GM19452 (cell line): ENCODE results near the gene MIER2.
"Not testable (repeated sequence)": the region's sequence is repeated elsewhere in the genome, so short reads cannot be mapped to it uniquely, and the experiment has no call there.

Experiments used
- ATAC-seq: cut with Tn5 transposase; IDR thresholded peaks from one replicate; pipeline ENCODE4 v1.9.1; 2021; ENCODE audit not compliant: unreplicated experiment

Gene MIER2

DNA sequence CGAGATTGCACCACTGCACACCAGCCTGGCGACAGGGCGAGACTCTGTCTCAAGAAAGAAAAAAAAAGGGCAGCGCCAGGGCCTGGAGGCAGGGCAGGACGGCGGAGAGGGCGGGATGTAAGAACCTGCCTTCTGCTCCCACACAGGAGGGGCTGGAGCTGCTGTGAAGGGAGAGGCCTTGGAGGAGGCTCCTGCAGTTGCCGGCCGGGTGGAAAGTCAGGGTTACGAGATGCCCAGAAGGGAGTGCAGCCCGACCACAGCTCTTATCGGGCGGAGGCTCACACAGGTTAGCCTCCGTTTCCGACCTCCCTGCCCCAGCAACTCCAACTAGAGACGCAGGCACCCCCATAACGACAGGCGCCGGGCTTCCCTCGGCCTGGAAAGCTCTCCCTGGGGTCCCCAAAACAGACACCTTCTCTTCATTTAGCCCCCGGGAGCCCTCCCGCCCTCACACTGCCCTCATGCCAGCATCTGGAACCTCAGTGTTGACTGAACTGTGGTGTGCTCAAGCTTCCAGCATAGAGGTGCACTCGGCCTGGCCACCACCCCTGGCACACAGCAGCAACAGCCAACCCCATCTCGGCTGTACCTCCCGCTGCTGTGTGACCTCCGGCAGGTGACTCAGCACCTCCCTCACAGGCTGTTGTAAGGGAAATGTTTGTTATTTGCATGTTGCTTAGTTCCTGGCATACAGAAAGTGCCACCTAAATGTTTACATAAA is 54.8 kb downstream of the MIER2 start:
- ATAC-seq, result no peak

DNA sequence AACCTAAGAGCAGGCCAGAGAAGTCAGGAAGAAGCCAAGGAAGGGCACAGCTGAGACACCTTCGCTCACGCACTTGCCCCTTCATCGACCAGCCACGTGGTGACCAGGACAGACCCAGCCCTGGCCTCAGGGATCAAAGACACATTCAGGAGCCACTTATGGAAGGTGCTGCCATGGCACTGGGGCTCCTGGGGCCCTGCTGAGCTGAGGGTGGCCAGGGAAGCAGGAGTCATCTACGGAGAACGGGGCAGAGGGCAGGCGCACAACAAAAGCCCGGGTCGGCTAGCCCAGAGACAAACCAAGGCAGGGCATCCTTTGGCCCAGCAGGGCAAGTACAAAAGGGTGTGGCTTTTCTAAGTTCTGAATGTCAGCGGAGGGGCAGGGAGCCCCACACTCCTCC is 55.7 kb downstream of the MIER2 start:
- no peak for ATAC-seq

GRCh38 chr19:287381-287871 is 57.2 kb downstream of the MIER2 start:
- ATAC-seq, result no peak

DNA sequence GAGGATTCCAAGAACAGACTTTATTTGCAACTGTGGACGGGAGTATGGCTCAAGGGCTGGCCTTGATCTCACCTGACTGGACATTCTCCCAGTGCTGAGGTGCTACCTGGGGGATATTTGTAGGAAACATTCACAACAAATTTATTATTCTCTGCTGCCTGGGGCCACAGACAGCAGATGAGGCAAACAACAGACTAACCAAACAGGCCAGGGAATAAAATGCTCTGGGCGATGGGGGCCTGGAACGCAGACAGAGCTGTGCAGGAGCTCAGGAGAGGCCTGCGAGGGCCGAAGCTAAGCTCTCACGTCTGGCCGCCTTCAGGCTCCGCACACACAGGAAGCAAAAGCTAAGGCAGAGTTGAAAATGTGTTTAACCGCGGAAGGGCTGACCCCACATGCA is 61.2 kb downstream of the MIER2 start:
- ATAC-seq, result no peak

- ATAC-seq, result no peak
Observed at GRCh38 chr19:282501-282900, 62.1 kb downstream of the MIER2 start.

GRCh38 chr19:281992-282391 is 62.6 kb downstream of the MIER2 start:
- ATAC-seq, result no peak

GRCh38 chr19:281156-281853 is 63.3 kb downstream of the MIER2 start:
- no peak for ATAC-seq

DNA sequence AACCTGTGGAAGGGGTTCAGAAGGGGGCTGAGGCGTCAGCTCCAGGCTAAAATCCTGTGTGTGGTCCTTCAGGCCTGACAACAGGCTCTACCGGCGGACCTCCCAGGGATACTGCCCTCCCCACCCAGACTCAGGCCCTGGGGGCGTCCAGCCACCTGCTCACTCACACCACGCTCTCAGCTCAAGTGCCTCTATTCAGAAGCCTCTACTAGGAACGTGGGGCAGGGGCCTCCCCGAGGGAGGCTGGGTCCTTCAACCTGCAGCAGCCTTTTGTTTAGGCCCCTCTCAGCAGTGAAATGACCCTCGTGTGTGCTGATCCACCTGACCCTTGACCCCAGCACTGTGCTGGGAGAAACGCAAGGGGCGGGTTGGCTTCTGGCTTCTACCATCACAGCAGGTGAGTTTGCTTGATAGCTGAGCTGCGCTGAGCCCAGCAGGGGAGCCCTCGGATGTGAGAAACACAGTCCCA is 64.0 kb downstream of the MIER2 start:
- ATAC-seq, result no peak

- no peak for ATAC-seq
Observed at GRCh38 chr19:279656-280055, 64.9 kb downstream of the MIER2 start.

GRCh38 chr19:279231-279630 is 65.4 kb downstream of the MIER2 start:
- ATAC-seq, result no peak

DNA sequence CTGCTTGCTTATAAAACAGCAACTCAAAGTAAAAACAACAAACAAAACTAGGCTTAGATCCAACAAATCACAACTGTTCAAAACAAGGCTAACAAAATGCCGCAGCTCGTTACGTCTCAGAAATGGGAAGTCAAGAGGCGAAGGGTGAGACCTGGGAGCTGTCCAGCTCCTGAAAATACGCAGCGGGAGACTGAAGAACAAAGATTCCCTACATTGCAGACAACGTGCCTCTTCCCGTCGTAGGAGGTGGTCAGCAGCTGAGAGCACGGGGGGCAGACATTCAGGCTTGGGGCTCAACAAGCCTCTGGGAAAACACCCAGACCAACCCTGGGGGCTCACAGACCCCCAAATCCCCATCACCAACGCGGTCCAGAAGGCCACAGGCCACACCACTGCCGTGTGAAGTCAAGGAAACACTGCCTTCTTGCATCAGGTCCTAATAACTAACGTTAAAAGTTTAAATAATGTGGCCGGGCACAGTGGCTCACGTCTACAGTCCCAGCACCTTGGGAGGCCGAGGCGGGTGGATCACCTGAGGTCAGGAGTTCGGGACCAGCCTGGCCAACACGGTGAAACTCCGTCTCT is 66.9 kb downstream of the MIER2 start:
- ATAC-seq, result no peak

- no peak for ATAC-seq
Observed at GRCh38 chr19:277131-277530, 67.5 kb downstream of the MIER2 start.

- no peak for ATAC-seq
Observed at GRCh38 chr19:275958-276646, 68.5 kb downstream of the MIER2 start.

- no peak for ATAC-seq
Observed at GRCh38 chr19:275000-275399, 69.6 kb downstream of the MIER2 start.

DNA sequence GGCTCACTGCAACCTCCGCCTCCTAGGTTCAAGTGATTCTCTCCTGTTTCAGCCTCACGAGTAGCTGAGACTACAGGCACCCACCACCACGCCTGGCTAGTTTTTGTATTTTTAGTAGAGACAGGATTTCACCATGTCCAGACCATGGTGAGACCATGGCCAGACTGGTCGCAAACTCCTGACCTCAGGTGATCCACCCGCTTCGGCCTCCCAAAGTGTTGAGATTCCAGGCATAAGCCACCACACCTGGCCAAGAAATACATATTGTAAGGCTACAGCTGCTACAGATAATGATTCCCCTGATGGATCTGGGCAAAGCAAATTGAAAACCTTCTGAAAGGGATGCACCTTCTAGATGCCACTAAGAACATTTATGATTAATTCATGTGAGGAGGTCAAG is 71.2 kb downstream of the MIER2 start:
- ATAC-seq, result no peak

DNA sequence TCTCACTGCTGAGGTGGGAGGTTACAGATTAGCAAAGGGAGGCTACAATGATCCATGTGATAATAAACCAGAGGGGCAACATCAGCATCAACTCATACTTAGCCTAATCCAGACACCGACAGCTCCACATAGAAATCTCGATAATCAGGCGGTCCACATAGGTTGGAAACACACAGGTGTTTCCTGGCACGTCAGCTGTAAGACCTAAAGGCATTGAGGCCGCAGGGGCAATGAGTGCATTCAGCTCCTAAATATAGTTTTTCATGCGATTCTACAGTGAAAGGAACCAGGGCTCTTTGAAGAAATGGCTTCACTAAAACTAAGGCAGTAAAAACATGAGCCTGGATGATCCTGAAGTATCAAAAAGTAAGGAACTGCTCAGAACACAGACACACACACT is 72.7 kb downstream of the MIER2 start:
- no peak for ATAC-seq

DNA sequence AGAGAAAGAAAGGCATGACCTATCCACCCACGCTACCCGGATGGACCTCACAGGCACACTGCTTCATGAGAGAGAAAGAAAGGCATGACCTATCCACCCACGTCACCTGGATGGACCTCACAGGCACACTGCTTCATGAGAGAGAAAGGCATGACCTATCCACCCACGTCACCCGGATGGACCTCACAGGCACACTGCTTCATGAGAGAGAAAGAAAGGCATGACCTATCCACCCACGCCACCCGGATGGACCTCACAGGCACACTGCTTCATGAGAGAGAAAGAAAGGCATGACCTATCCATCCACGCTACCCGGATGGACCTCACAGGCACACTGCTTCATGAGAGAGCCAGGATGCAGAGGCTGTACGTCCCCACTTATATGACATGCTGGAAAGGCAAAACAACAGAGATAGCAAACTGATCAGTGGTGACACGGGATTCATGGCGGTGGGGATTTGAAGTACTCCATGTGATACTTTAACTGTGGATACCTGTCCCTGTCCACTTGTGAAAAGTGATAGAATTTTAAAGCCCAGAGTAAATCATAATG is 73.8 kb downstream of the MIER2 start:
- not testable (repeated sequence) for ATAC-seq

GRCh38 chr19:269241-269640 is 75.4 kb downstream of the MIER2 start:
- no peak for ATAC-seq

DNA sequence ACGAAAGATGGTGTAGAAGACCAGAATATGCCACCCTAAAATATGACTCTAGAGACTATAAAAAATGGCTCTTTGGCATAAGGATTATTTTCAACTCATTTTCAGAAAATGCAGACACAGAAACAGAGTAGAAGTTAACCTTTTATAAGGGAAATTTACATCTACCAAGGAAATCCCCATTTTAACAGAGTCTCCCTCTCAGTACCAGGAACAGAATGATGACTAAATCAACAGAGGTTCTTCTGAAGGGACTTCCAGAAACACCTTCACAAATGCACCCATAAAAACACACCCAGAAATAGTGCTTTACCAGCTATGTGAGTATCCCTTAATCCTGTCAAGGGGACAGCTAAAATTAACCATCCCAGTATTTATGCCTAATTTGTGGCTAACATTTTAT is 82.5 kb downstream of the MIER2 start:
- no peak for ATAC-seq

GRCh38 chr19:256804-257203 is 87.8 kb downstream of the MIER2 start:
- not testable (repeated sequence) for ATAC-seq
